A673 (cell line): Measurements from ENCODE around the gene LUZP1. TPM values are rescaled to one million over a fixed set of nuclear protein-coding genes. Genes with fewer than 3 reads are reported as not detected.

Experiments used
- BruUV-seq: library from RNA; stranded (reverse); fragments of 400-500 nt; replicated peaks from 2 replicates; lab custom pipeline; 2021; lab: Mats Ljungman, UMichigan
- CTCF ChIA-PET: fragments of 300-600 bp; sonication (Branson Sonifier 250); formaldehyde crosslinking; loops from one replicate; lab custom pipeline; 2022; ENCODE audit warnings: antibody characterized with exemption; lab: Charles Lee
- POLR2A ChIA-PET: fragments of 300-600 bp; sonication (Branson Sonifier 250); formaldehyde crosslinking; loops from one replicate; lab custom pipeline; 2022; ENCODE audit warnings: antibody characterized with exemption; ENCODE audit not compliant: low non-redundant PET; lab: Charles Lee
- DNase-seq: peaks from one replicate; pipeline ENCODE4 v3.0.0-alpha.2; 2015; ENCODE audit warnings: low spot score
- H3K27ac ChIP-seq: fragments of 200-600 bp; sonication (generic); 2 replicates; pipeline ENCODE4 v1.5.1; 2016; ENCODE audit warnings: mixed run types, low read depth, mild to moderate bottlenecking, mixed read lengths, antibody characterized with exemption, low read length; ENCODE audit not compliant: poor library complexity, severe bottlenecking
- H3K27me3 ChIP-seq: fragments of 200-600 bp; sonication (generic); replicated peaks from 2 replicates; pipeline ENCODE4 v1.6.1; 2017; ENCODE audit warnings: mixed run types, low read depth, mild to moderate bottlenecking, mixed read lengths, antibody characterized with exemption, low read length; ENCODE audit not compliant: insufficient read depth, poor library complexity
- H3K36me3 ChIP-seq: fragments of 200-600 bp; sonication (generic); 2 replicates; pipeline ENCODE4 v1.6.1; 2016; ENCODE audit warnings: mixed run types, mild to moderate bottlenecking, mixed read lengths, antibody characterized with exemption, low read length; ENCODE audit not compliant: insufficient read depth, poor library complexity, severe bottlenecking
- H3K4me1 ChIP-seq: fragments of 200-600 bp; sonication (generic); 2 replicates; pipeline ENCODE4 v1.6.1; 2017; ENCODE audit warnings: mixed run types, mild to moderate bottlenecking, mixed read lengths, antibody characterized with exemption, low read length; ENCODE audit not compliant: insufficient read depth, poor library complexity, severe bottlenecking
- H3K4me3 ChIP-seq: fragments of 200-600 bp; sonication (generic); 2 replicates; pipeline ENCODE4 v1.5.1; 2016; ENCODE audit warnings: low read depth, mixed run types, mild to moderate bottlenecking, mixed read lengths, low read length; ENCODE audit not compliant: poor library complexity, severe bottlenecking
- H3K9me3 ChIP-seq: fragments of 200-600 bp; sonication (generic); 2 replicates; pipeline ENCODE4 v1.6.1; 2016; ENCODE audit warnings: mixed run types, low read depth, mild to moderate bottlenecking, mixed read lengths, antibody characterized with exemption, low read length; ENCODE audit not compliant: poor library complexity, severe bottlenecking
- EZH2 ChIP-seq: fragments of 200-600 bp; sonication (generic); IDR thresholded peaks from 2 replicates; pipeline ENCODE4 v1.6.1; 2017; ENCODE audit warnings: borderline replicate concordance, low read depth, mild to moderate bottlenecking, mixed read lengths, antibody characterized with exemption, low read length; ENCODE audit not compliant: poor library complexity, severe bottlenecking
- intact Hi-C: fragments of 100-400 bp; cut with micrococcal nuclease; formaldehyde crosslinking; loops from one replicate; pipeline ENCODE4 v1.10.0; 2022; ENCODE audit not compliant: unreplicated experiment
- total RNA-seq: library from RNA; stranded (reverse); gene quantifications from 2 replicates; pipeline ENCODE4 v1.2.3, GENCODE V29; 2021
- TF ChIP-seq, protein P1 (sequence below): fragments of 300-800, 200-600 bp; sonication (generic); conservative IDR thresholded peaks from 2 replicates; pipeline ENCODE4 v1.5.1; 2017; ENCODE audit warnings: low read depth, mild to moderate bottlenecking, antibody characterized with exemption, low read length, moderate library complexity, mixed read lengths

The LUZP1 gene
- total RNA-seq, 1 experiment from 2014 or later, result 34.9 TPM

DNA sequence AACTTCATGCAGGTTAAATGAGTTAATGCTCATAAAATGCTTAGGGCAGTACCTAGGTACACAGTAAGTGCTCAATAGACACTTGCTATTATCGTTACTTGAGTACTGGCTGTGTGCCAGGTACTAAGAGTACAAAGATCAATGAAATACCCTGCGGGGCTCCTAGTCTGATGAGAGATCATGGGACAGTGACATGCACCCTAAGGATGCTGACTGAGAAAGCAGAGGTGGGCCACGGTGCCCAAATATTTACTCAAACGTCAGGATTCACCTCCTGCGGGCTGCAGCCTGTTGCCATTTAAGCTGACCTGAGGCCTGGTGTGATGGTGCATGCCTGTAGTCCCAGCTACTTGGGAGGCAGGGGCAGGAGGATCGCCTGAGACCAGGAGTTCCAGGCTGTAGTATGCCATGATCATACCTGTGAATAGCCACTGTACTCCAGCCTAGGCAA is 19.8 kb upstream of the LUZP1 start:
- no peak overlapping the region for H3K4me3 ChIP-seq
- H3K36me3 ChIP-seq, result no peaks in the 10 kb centered on the region
- H3K27ac ChIP-seq, result no peak overlapping the region
- POLR2A ChIA-PET, result no interaction called here
- DNase-seq, result no peak
- no peaks in the 10 kb centered on the region for H3K4me1 ChIP-seq
- CTCF ChIA-PET, result no interaction called here
- no peaks in the 10 kb centered on the region for H3K9me3 ChIP-seq
- H3K27me3 ChIP-seq, result no peaks in the 10 kb centered on the region
- TF ChIP-seq, protein P1, sequence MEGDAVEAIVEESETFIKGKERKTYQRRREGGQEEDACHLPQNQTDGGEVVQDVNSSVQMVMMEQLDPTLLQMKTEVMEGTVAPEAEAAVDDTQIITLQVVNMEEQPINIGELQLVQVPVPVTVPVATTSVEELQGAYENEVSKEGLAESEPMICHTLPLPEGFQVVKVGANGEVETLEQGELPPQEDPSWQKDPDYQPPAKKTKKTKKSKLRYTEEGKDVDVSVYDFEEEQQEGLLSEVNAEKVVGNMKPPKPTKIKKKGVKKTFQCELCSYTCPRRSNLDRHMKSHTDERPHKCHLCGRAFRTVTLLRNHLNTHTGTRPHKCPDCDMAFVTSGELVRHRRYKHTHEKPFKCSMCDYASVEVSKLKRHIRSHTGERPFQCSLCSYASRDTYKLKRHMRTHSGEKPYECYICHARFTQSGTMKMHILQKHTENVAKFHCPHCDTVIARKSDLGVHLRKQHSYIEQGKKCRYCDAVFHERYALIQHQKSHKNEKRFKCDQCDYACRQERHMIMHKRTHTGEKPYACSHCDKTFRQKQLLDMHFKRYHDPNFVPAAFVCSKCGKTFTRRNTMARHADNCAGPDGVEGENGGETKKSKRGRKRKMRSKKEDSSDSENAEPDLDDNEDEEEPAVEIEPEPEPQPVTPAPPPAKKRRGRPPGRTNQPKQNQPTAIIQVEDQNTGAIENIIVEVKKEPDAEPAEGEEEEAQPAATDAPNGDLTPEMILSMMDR, result no peak
- TF ChIP-seq EZH2, result no peak
- intact Hi-C loops, result no loop called here
- no TSS peak for BruUV-seq

DNA sequence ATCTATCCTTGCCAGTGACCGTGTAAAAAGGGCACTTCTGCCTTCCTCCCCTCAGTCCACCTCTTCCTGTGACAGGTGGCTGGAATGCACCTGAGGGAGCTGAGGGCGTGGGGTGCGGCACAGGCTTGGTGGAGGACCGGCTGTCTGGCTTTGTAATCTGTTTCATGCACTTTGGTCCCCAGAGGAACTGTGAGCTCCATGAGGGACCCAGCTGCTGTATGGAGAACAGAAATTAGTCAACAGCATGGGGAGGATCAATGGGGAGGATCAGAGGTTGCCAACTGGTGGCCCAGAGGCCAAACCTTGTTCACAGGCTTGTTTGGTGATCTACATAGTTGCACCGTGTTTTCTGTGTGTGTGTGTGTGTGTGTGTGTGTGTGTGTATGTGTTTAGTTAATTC is 19.0 kb upstream of the LUZP1 start:
- no peaks in the 10 kb centered on the region for H3K4me1 ChIP-seq
- intact Hi-C loops, result no loop called here
- no peaks in the 10 kb centered on the region for H3K9me3 ChIP-seq
- BruUV-seq, result no TSS peak
- no peak for DNase-seq
- H3K4me3 ChIP-seq, result no peak overlapping the region
- H3K27ac ChIP-seq, result no peak overlapping the region
- TF ChIP-seq, protein P1, result no peak
- ChIA-PET CTCF (no interaction called here), POLR2A (no interaction called here)
- no peaks in the 10 kb centered on the region for H3K27me3 ChIP-seq
- no peaks in the 10 kb centered on the region for H3K36me3 ChIP-seq

DNA sequence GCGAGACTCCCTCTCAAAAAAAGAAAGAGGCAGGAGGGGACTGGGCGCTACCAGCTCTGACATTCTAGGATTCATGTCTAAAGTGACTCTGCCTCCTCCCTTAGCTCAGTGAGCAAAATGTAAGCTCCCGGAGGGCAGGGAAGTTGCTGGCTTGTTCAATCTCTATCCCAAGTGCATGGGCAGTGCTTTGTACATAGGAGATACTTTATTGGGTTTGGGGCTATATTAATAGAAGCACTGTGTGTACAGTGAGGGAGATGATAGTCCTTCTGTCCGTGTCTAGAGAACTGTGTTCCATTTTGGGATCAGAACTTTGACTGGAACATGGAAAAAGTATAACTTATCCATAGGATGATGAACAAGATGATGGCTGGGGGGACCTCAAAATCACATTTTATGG is 16.7 kb upstream of the LUZP1 start:
- ChIA-PET POLR2A (interaction anchor here (0.6 kb wide), 1 partner anchor 25 kb away, joined by 3 read pairs; no protein-coding TSS in a partner anchor), CTCF (interaction anchor here (0.6 to 3.6 kb wide), 13 partner anchors 11 to 687 kb away, joined by 3 to 51 read pairs (median 3); no protein-coding TSS in a partner anchor)
- no peaks in the 10 kb centered on the region for H3K27me3 ChIP-seq
- no peak overlapping the region for H3K27ac ChIP-seq
- H3K36me3 ChIP-seq, result no peaks in the 10 kb centered on the region
- no peak for DNase-seq
- H3K4me1 ChIP-seq, result no peaks in the 10 kb centered on the region
- TF ChIP-seq, protein P1, result no peak
- TF ChIP-seq EZH2, result no peak
- H3K9me3 ChIP-seq, result no peaks in the 10 kb centered on the region
- BruUV-seq, result no TSS peak
- H3K4me3 ChIP-seq, result no peak overlapping the region
- intact Hi-C loops, result no loop called here
